GM12878 (cell line): Measurements from ENCODE around the gene RUNX3.

Experiments used
- MTA3 ChIP-seq: IDR thresholded peaks from 2 replicates; pipeline ENCODE4 v1.6.1; 2012; ENCODE audit warnings: low read length, inconsistent platforms, borderline replicate concordance
- TF ChIP-seq, protein P1 (sequence below): IDR thresholded peaks from 2 replicates; pipeline ENCODE4 v1.6.1; 2011; ENCODE audit warnings: borderline replicate concordance, low read depth, mild to moderate bottlenecking, moderate library complexity, low read length; ENCODE audit not compliant: insufficient read depth, poor library complexity, severe bottlenecking

DNA sequence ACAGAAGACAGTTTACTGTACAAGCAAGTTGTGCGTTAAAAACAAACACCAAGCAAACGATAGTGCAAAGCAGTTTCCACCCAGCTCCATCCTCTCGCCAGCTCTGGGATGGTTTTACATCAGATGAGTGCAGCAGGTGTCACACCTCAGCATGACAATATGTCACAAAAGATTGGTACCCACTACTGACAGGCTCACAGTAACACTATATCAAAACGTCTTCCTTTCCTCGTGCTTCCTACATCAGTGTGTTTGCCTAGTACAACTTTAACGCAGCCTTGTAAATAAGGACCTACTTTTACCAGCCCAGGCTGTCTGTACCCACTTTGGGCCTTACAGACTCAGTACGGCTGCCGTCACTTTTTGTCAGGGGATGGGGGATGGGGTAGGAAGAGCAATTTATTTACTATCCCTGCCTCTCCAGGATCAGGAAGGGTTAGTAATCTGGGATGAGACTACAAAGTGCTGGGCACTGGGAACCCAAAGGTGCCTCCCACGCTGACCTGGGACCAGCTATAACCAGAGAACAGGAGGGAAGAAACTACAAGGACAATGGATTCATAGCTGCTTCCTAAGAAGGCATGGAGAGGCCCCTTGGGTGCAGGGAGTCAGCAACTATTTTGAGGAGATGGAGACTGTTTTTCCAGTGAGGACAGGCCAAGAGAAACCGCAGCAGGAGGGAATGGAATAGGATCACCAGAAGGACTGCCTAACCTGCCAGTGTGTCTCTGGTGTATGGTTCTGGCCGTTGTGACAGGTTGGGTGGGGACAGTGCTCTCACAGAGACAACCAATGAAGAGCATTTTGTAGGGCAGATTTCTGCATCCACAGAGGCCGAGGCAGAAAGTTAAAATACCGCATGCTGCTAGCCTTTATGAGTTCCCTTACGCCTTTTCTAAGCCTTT is 30.2 kb downstream of the RUNX3 start:
- TF ChIP-seq, protein P1, sequence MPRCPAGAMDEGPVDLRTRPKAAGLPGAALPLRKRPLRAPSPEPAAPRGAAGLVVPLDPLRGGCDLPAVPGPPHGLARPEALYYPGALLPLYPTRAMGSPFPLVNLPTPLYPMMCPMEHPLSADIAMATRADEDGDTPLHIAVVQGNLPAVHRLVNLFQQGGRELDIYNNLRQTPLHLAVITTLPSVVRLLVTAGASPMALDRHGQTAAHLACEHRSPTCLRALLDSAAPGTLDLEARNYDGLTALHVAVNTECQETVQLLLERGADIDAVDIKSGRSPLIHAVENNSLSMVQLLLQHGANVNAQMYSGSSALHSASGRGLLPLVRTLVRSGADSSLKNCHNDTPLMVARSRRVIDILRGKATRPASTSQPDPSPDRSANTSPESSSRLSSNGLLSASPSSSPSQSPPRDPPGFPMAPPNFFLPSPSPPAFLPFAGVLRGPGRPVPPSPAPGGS = peak; percentile 94
- TF ChIP-seq MTA3 = peak; percentile 77
